Ovary (tissue), 3 donors: Measurements from ENCODE around the gene STARD6.

Source experiments
- POLR2A ChIP-seq: fragments of 450-650 bp; IDR thresholded peaks from one replicate; pipeline ENCODE4 v1.6.1; 2017; ENCODE audit warnings: antibody characterized with exemption, mild to moderate bottlenecking, moderate library complexity
- TF ChIP-seq, protein P1 (sequence below), 3 donors: fragments of 450-650 bp in 2 of 3; fragments of 200-600 bp in 1 of 3; IDR thresholded peaks; one replicate each; pipeline versions ENCODE4 v1.5.1 to v1.8.0; 2016 to 2022; ENCODE audit warnings: antibody characterized with exemption in 3 of 3, mild to moderate bottlenecking in 1 of 3
- donor health status: DM: no; HTN: no; CAD: no.

DNA sequence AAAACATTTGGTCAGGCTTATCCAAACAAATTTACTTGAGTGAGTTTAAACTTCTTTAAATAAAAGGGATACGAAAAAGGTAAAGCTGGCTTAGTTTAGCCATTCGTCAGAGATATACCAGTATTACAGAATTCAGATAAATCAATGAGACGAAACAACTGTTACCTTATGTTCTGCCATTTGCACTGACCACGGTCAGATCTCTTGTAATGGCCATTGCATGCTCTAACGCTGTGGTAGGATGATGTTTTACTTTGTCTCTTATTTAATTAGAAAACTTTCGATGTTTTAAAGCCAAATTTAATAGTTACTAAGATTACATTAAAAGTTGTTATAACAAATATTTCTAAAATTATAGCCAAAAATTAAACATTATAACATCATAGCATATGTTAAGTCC is 1.6 kb upstream of the STARD6 start:
- TF ChIP-seq, protein P1, sequence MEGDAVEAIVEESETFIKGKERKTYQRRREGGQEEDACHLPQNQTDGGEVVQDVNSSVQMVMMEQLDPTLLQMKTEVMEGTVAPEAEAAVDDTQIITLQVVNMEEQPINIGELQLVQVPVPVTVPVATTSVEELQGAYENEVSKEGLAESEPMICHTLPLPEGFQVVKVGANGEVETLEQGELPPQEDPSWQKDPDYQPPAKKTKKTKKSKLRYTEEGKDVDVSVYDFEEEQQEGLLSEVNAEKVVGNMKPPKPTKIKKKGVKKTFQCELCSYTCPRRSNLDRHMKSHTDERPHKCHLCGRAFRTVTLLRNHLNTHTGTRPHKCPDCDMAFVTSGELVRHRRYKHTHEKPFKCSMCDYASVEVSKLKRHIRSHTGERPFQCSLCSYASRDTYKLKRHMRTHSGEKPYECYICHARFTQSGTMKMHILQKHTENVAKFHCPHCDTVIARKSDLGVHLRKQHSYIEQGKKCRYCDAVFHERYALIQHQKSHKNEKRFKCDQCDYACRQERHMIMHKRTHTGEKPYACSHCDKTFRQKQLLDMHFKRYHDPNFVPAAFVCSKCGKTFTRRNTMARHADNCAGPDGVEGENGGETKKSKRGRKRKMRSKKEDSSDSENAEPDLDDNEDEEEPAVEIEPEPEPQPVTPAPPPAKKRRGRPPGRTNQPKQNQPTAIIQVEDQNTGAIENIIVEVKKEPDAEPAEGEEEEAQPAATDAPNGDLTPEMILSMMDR (IDR thresholded peaks at IDR 0.05) = no peak
- no peak for TF ChIP-seq POLR2A
